Pulmonary artery endothelial cell (primary cell): ENCODE data around the gene RNF19B. TPM values are rescaled to one million over a fixed set of nuclear protein-coding genes. Genes with fewer than 3 reads are reported as not detected.
"Not testable (repeated sequence)": the region's sequence is repeated elsewhere in the genome, so short reads cannot be mapped to it uniquely, and the experiment has no call there.

Experiments
- DNase-seq: peaks from one replicate; pipeline ENCODE4 v3.0.0-alpha.2; 2011; ENCODE audit warnings: low read depth, low spot score
- total RNA-seq: library from RNA; depleted of rRNA; stranded (reverse); fragments of >200 nt; gene quantifications from 2 replicates; pipeline ENCODE4 v1.2.3, GENCODE V29; 2014

The RNF19B gene
- total RNA-seq, 1 donor from 2014 or later: 30.9 TPM

- no peak for DNase-seq
Measured at GRCh38 chr1:32931760-32932159, 32.8 kb downstream of the RNF19B start.

GRCh38 chr1:32929366-32929765 is 35.2 kb downstream of the RNF19B start:
- no peak for DNase-seq

- DNase-seq: no peak
Measured at GRCh38 chr1:32928715-32929114, 35.9 kb downstream of the RNF19B start.

- no peak for DNase-seq
Measured at GRCh38 chr1:32928285-32928684, 36.3 kb downstream of the RNF19B start.

GRCh38 chr1:32927441-32927840 is 37.2 kb downstream of the RNF19B start:
- no peak for DNase-seq

- no peak for DNase-seq
Measured at GRCh38 chr1:32926562-32926961, 38.0 kb downstream of the RNF19B start.

- no peak for DNase-seq
Measured at GRCh38 chr1:32925403-32926162, 39.0 kb downstream of the RNF19B start.

GRCh38 chr1:32924881-32925344 is 39.7 kb downstream of the RNF19B start:
- no peak for DNase-seq

GRCh38 chr1:32920833-32921232 is 43.8 kb downstream of the RNF19B start:
- no peak for DNase-seq

- DNase-seq: no peak
Measured at GRCh38 chr1:32919811-32920733, 44.5 kb downstream of the RNF19B start.

- no peak for DNase-seq
Measured at GRCh38 chr1:32918179-32918578, 46.4 kb downstream of the RNF19B start.

- DNase-seq: no peak
Measured at GRCh38 chr1:32917521-32917920, 47.1 kb downstream of the RNF19B start.

GRCh38 chr1:32915766-32916706 is 48.6 kb downstream of the RNF19B start:
- no peak for DNase-seq

- DNase-seq: no peak
Measured at GRCh38 chr1:32910319-32910718, 54.3 kb downstream of the RNF19B start.

- DNase-seq: no peak
Measured at GRCh38 chr1:32907435-32907834, 57.2 kb downstream of the RNF19B start.

- DNase-seq: no peak
Measured at GRCh38 chr1:32906654-32907053, 58.0 kb downstream of the RNF19B start.

- not testable (repeated sequence) for DNase-seq
Measured at GRCh38 chr1:32905588-32905987, 59.0 kb downstream of the RNF19B start.

GRCh38 chr1:32904797-32905196 is 59.8 kb downstream of the RNF19B start:
- DNase-seq: no peak

- DNase-seq: no peak
Measured at GRCh38 chr1:32903991-32904785, 60.4 kb downstream of the RNF19B start.

GRCh38 chr1:32902535-32902920 is 62.1 kb downstream of the RNF19B start:
- no peak for DNase-seq
